Neural cell (in vitro differentiated cells): ENCODE data around the gene CYREN.

Source experiments
- EP300 ChIP-seq: fragments of 450-650 bp; conservative IDR thresholded peaks from 2 replicates; pipeline ENCODE4 v1.6.1; 2014; ENCODE audit warnings: antibody characterized with exemption, mild to moderate bottlenecking, moderate library complexity; ENCODE audit not compliant: poor library complexity, severe bottlenecking
- EZH2 ChIP-seq: fragments of 200-600, 300-800 bp; shearing (Covaris generic), sonication (generic); IDR thresholded peaks from 2 replicates; pipeline ENCODE4 v1.6.1; 2014; ENCODE audit warnings: antibody characterized with exemption, low read length, borderline replicate concordance, mild to moderate bottlenecking; ENCODE audit not compliant: insufficient read depth, poor library complexity, severe bottlenecking
- POLR2AphosphoS5 ChIP-seq: IDR thresholded peaks from 2 replicates; pipeline ENCODE4 v1.6.1; 2012
- TAF1 ChIP-seq: IDR thresholded peaks from 2 replicates; pipeline ENCODE4 v1.6.1; 2012; ENCODE audit warnings: low read depth
- TF ChIP-seq, protein P1 (sequence below): fragments of 450-650 bp; IDR thresholded peaks from 2 replicates; pipeline ENCODE4 v1.5.1; 2014; ENCODE audit warnings: antibody characterized with exemption, mild to moderate bottlenecking, moderate library complexity; ENCODE audit not compliant: poor library complexity, severe bottlenecking

DNA sequence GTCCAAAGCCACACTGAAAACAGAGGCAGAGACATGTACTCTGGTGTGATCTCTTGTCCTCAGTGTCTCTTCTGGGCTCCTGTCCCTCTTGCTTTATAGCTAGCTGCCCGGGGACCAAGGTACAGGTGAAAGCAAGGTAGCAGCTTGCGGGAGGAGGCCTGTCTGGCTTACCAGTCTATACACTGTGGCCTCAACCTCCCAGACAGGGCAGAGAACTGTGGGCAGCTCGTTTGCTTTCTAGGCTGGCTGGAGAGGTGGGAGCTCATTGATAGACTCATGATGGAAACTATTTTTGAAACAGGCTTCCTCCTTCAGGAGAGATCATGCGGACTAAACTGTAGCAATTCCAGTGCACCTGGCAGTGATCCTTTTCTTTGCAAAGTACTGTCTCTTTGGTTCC is 4.6 kb downstream of the CYREN start:
- TF ChIP-seq, protein P1, sequence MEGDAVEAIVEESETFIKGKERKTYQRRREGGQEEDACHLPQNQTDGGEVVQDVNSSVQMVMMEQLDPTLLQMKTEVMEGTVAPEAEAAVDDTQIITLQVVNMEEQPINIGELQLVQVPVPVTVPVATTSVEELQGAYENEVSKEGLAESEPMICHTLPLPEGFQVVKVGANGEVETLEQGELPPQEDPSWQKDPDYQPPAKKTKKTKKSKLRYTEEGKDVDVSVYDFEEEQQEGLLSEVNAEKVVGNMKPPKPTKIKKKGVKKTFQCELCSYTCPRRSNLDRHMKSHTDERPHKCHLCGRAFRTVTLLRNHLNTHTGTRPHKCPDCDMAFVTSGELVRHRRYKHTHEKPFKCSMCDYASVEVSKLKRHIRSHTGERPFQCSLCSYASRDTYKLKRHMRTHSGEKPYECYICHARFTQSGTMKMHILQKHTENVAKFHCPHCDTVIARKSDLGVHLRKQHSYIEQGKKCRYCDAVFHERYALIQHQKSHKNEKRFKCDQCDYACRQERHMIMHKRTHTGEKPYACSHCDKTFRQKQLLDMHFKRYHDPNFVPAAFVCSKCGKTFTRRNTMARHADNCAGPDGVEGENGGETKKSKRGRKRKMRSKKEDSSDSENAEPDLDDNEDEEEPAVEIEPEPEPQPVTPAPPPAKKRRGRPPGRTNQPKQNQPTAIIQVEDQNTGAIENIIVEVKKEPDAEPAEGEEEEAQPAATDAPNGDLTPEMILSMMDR = no peak
- TF ChIP-seq EZH2 (no peak), POLR2AphosphoS5 (no peak), EP300 (no peak), TAF1 (no peak)
